GM11168 (cell line): ENCODE results near the gene JUNB.
"Not testable (repeated sequence)": the region's sequence is repeated elsewhere in the genome, so short reads cannot be mapped to it uniquely, and the experiment has no call there.

Experiments
- in situ Hi-C: fragments of 300-500 bp; cut with MboI; formaldehyde crosslinking; loops from one replicate; pipeline ENCODE4 v1.12.0; 2022; ENCODE audit warnings: low sequenced_read_pairs; ENCODE audit not compliant: unreplicated experiment

JUNB gene

GRCh38 chr19:12800923-12801465 lies 9.7 kb downstream of the JUNB start:
- in situ Hi-C loops = loop anchor here (5.0 kb wide), 1 partner anchor 34 kb away; no protein-coding TSS in a partner anchor

GRCh38 chr19:12801466-12802266 lies 10.4 kb downstream of the JUNB start, which contains the start of the genes PRDX2 and THSD8:
Gene PRDX2 (minus strand): TSS chr19:12801800. CDS start chr19:12801261, 539 bp downstream.
Gene THSD8 (plus strand): TSS chr19:12802069. CDS start chr19:12802072, 3 bp downstream.
- in situ Hi-C loops = loop anchor here (5.0 kb wide), 1 partner anchor 34 kb away; no protein-coding TSS in a partner anchor

GRCh38 chr19:12802267-12803106 lies 11.2 kb downstream of the JUNB start:
- in situ Hi-C loops = loop anchor here (5.0 kb wide), 1 partner anchor 35 kb away; no protein-coding TSS in a partner anchor

- in situ Hi-C loops = loop anchor here (5.0 kb wide), 1 partner anchor 37 kb away; no protein-coding TSS in a partner anchor
These were observed 12.8 kb downstream of the JUNB start for GRCh38 chr19:12804051-12804450.

- in situ Hi-C loops = no loop called here
These were observed 15.2 kb downstream of the JUNB start, which contains the start of gene RNASEH2A for GRCh38 chr19:12806242-12807081. Gene RNASEH2A (plus strand): TSS chr19:12806584. CDS start chr19:12806674, 90 bp downstream.

GRCh38 chr19:12815088-12815487 lies 23.8 kb downstream of the JUNB start:
- in situ Hi-C loops = no loop called here

GRCh38 chr19:12817188-12817587 lies 25.9 kb downstream of the JUNB start:
- in situ Hi-C loops = not testable (repeated sequence)

GRCh38 chr19:12817810-12818209 lies 26.5 kb downstream of the JUNB start:
- in situ Hi-C loops = not testable (repeated sequence)

- in situ Hi-C loops = no loop called here
These were observed 30.5 kb downstream of the JUNB start for GRCh38 chr19:12821761-12822160.

- in situ Hi-C loops = no loop called here
These were observed 34.2 kb downstream of the JUNB start for GRCh38 chr19:12825254-12826131.

- in situ Hi-C loops = no loop called here
These were observed 37.2 kb downstream of the JUNB start for GRCh38 chr19:12828494-12828893.

- in situ Hi-C loops = no loop called here
These were observed 42.1 kb downstream of the JUNB start for GRCh38 chr19:12833418-12833737.

GRCh38 chr19:12833738-12834565 lies 42.7 kb downstream of the JUNB start:
- in situ Hi-C loops = no loop called here

- in situ Hi-C loops = no loop called here
These were observed 43.3 kb downstream of the JUNB start, which contains the start of gene RTBDN for GRCh38 chr19:12834566-12834943. Gene RTBDN (minus strand): TSS chr19:12834579. CDS start chr19:12829979, 4,600 bp downstream.

GRCh38 chr19:12834976-12835757 lies 43.9 kb downstream of the JUNB start:
- in situ Hi-C loops = no loop called here

GRCh38 chr19:12836529-12836863 lies 45.2 kb downstream of the JUNB start:
- in situ Hi-C loops = no loop called here

- in situ Hi-C loops = no loop called here
These were observed 45.9 kb downstream of the JUNB start for GRCh38 chr19:12837225-12837624.
